Aorta (tissue), 5 donors: ENCODE measurements around the gene KPNA5. TPM values are rescaled to one million over a fixed set of nuclear protein-coding genes. Genes with fewer than 3 reads are reported as not detected.
"Not testable (repeated sequence)": the region's sequence is repeated elsewhere in the genome, so short reads cannot be mapped to it uniquely, and the experiment has no call there.

ENCODE experiments used
- ATAC-seq: fragments of 200-7000 bp; cut with Tn5 transposase; one replicate; pipeline ENCODE4 v1.9.1; 2022; ENCODE audit warnings: moderate library complexity; ENCODE audit not compliant: low FRiP score
- DNase-seq, 2 donors: peaks; one replicate each; pipeline ENCODE4 v3.0.0-alpha.2; 2020
- H3K27ac ChIP-seq, 2 donors: one replicate each; pipeline ENCODE4 v1.5.1; 2013; ENCODE audit warnings: low read length in 2 of 2, mild to moderate bottlenecking in 2 of 2, moderate library complexity in 2 of 2, control low read depth in 1 of 2, inconsistent platforms in 1 of 2, low read depth in 1 of 2
- H3K27me3 ChIP-seq, 2 donors: one replicate each; pipeline ENCODE4 v1.6.1; 2013; ENCODE audit warnings: control low read depth in 1 of 2, low read length in 1 of 2, mild to moderate bottlenecking in 1 of 2, moderate library complexity in 1 of 2; ENCODE audit not compliant: insufficient read depth in 2 of 2, control insufficient read depth in 1 of 2
- H3K36me3 ChIP-seq, 2 donors: one replicate each; pipeline ENCODE4 v1.6.1; 2013; ENCODE audit warnings: control low read depth in 1 of 2, low read length in 1 of 2, mild to moderate bottlenecking in 1 of 2; ENCODE audit not compliant: insufficient read depth in 2 of 2, control insufficient read depth in 1 of 2
- H3K4me1 ChIP-seq, 2 donors: one replicate each; pipeline ENCODE4 v1.6.1; 2013; ENCODE audit warnings: low read length in 2 of 2, control low read depth in 1 of 2, mild to moderate bottlenecking in 1 of 2, moderate library complexity in 1 of 2; ENCODE audit not compliant: insufficient read depth in 2 of 2, control insufficient read depth in 1 of 2
- H3K4me3 ChIP-seq, 2 donors: one replicate each; pipeline ENCODE4 v1.5.1; 2013; ENCODE audit warnings: low read length in 2 of 2, control low read depth in 1 of 2, mild to moderate bottlenecking in 1 of 2
- H3K9me3 ChIP-seq: one replicate; pipeline ENCODE4 v1.6.1; 2013; ENCODE audit warnings: mild to moderate bottlenecking, low read length; ENCODE audit not compliant: control insufficient read depth
- WGBS, 2 donors: extraction: QIAGEN DNeasy Blood & Tissue Kit; methylation state at CpG; one replicate each; pipeline ENCODE4 v1.1.7; 2013; 5-methylcytosine and 5-hydroxymethylcytosine counted together
- intact Hi-C, 2 donors: fragments of 100-400 bp; cut with DNase I; formaldehyde crosslinking; loops; one replicate each; pipeline versions ENCODE4 v1.14.2 to v1.15.0; 2022
- polyA plus RNA-seq, 2 donors: library from polyadenylated mRNA; stranded (reverse); fragments of 200-250 nt; gene quantifications; one replicate each; pipeline ENCODE4 v1.2.3, GENCODE V29; 2013
- total RNA-seq, 2 donors: library from RNA; stranded (reverse); fragmentation: NEBNext Ultra II Directional; extraction: Animal tissue kit (Norgen Biotek cat#: 25700); gene quantifications; one replicate each; pipeline ENCODE4 v1.2.1, GENCODE V29; 2021
- donor health status: healthy with polysubstance abuse.
- donor health status: Bipolar disorder and iron deficiency.
- donor health status: DM: no; HTN: no; CAD: no.
- donor health status: DM: no; HTN: no; CAD: no.
- donor health status: DM: yes; HTN: yes; CAD: no.

KPNA5 gene
- total and polyA plus RNA-seq, 4 donors: 3.4 to 21.7 (median 11.3) TPM

DNA sequence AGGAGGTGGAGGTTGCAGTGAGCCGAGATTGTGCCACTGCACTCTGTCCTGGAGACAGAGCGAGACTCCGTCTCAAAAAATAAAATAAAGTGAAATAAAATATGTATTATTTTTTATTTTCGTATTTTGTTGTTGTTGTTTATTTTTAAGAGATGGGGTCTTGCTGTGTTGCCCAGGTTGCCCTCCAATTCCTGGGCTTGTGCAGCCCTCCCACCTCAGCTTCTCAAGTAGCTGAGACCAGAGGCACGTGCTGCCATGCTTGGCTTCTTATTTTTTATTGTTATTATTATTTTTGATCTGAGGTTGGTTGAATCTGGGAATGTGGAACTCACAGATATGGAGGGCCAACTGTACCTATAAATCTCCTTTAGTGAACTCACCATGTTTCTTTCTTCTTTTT is 10.1 kb downstream of the KPNA5 start:
- H3K4me3 ChIP-seq: no peak overlapping the region
- WGBS, 2 donors: 94 to 95% methylated on average over 5 of the region's 5 CpGs
- H3K27ac ChIP-seq: no peak overlapping the region
- no peaks in the 10 kb centered on the region for H3K27me3 ChIP-seq
- no peaks in the 10 kb centered on the region for H3K9me3 ChIP-seq
- ATAC-seq: no peak
- H3K36me3 ChIP-seq: no peaks in the 10 kb centered on the region
- H3K4me1 ChIP-seq: no peaks in the 10 kb centered on the region
- intact Hi-C loops: no loop called here
- DNase-seq: no peak

DNA sequence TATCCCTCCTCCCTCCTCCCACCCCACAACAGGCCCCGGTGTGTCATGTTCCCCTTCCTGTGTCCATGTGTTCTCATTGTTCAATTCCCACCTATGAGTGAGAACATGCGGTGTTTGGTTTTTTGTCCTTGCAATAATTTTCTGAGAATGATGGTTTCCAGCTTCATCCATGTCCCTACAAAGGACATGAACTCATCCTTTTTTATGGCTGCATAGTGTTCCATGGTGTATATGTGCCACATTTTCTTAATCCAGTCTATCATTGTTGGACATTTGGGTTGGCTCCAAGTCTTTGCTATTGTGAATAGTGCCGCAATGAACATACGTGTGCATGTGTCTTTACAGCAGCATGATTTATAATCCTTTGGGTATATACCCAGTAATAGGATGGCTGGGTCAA is 11.9 kb downstream of the KPNA5 start:
- intact Hi-C loops: not testable (repeated sequence)

GRCh38 chr6:116693275-116693674 is 12.3 kb downstream of the KPNA5 start:
- ATAC-seq, H3K27ac ChIP-seq, H3K4me1 ChIP-seq, intact Hi-C loops, DNase-seq, H3K4me3 ChIP-seq, H3K9me3 ChIP-seq, H3K27me3 ChIP-seq, H3K36me3 ChIP-seq: not testable (repeated sequence)
- WGBS, 2 donors: 93 to 96% methylated on average over 1 to 3 of the region's 3 CpGs

More for the DNA sequence above, 11.9 kb downstream of the KPNA5 start:
- 100% methylated on average over 2 to 4 of the region's 4 CpGs for WGBS, 2 donors
- not testable (repeated sequence) for H3K9me3 ChIP-seq, H3K36me3 ChIP-seq, H3K27ac ChIP-seq, DNase-seq, ATAC-seq, H3K4me1 ChIP-seq, H3K4me3 ChIP-seq, H3K27me3 ChIP-seq

DNA sequence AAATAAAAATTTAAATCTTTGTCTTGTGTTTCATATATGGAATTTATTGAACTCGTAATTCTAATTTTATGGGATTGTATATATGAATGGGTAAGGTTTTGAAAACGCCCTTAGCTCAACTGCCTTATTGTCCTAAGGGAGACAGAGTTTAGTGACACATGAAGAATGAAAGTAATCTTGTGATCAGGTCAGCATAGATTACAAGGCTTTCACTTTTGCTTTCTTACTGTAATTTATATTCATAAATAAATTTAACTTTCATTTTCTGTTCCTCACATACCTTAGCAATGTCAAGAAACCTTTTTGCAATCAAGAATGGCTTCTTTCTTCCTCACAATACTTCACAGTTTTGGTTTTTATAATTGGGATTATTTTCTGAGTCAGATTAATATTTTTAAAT is 14.4 kb downstream of the KPNA5 start:
- Histone ChIP-seq H3K36me3 (no peaks in the 10 kb centered on the region), H3K9me3 (no peaks in the 10 kb centered on the region), H3K4me3 (no peak overlapping the region), H3K27me3 (no peaks in the 10 kb centered on the region), H3K4me1 (no peaks in the 10 kb centered on the region), H3K27ac (no peak overlapping the region)
- no peak for DNase-seq
- ATAC-seq: no peak
- 93 to 96% methylated on average over 2 of the region's 2 CpGs for WGBS, 2 donors
- intact Hi-C loops: no loop called here

DNA sequence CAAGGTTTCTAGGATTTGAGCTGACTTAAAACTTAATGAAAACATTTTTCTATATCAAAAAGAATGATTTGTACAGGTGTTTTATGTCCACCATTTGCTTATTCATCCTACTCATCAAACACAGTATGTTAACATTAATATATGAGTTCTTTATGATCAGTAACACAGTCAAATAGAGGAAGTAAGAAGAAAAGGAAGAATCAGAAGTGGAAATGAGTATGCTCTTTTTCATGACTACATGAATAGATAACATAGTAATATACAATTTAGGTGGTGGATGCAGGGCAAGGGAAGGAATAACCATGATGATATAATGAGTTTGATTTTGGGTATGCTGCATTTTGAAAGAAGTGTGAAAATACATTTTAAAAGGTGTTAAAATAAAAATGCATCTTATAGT is 16.5 kb downstream of the KPNA5 start:
- H3K4me1 ChIP-seq: no peaks in the 10 kb centered on the region
- no peak overlapping the region for H3K4me3 ChIP-seq
- no peak overlapping the region for H3K27ac ChIP-seq
- H3K27me3 ChIP-seq: no peaks in the 10 kb centered on the region
- H3K9me3 ChIP-seq: no peaks in the 10 kb centered on the region
- no peaks in the 10 kb centered on the region for H3K36me3 ChIP-seq
- ATAC-seq (no peak), DNase-seq (no peak)
- intact Hi-C loops: no loop called here

- intact Hi-C loops, H3K4me3 ChIP-seq, H3K36me3 ChIP-seq, H3K27ac ChIP-seq, H3K4me1 ChIP-seq, H3K27me3 ChIP-seq, H3K9me3 ChIP-seq, ATAC-seq, DNase-seq: not testable (repeated sequence)
- WGBS, 2 donors: 89 to 100% methylated on average over 1 of the region's 1 CpG
Measured at GRCh38 chr6:116703888-116704287, 22.9 kb downstream of the KPNA5 start.

DNA sequence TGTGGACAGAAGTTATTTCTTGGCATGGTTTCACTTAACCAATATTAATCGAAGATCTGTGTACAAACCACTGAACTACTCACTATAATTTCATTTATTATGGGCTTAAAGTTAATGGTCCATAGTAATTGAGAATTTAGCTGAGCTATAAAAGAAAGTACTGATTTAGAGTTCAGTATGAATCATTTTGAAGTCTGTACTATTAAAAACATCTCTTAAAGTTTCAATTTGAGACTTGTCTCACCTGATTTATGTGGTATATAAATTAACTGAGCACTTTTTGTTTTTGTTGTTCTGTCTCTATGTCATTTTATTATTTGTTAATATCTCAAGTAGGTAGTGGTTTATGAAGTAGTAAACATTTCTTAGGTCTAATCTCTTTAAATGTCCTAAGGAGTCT is 24.9 kb downstream of the KPNA5 start:
- intact Hi-C loops: no loop called here
- Histone ChIP-seq H3K4me3 (no peak overlapping the region), H3K4me1 (no peaks in the 10 kb centered on the region), H3K27me3 (peaks cover 0 to 1% of the 10 kb centered on the region in 2 donors), H3K27ac (no peak overlapping the region), H3K36me3 (no peaks in the 10 kb centered on the region), H3K9me3 (no peaks in the 10 kb centered on the region)
- ATAC-seq: no peak
- no peak for DNase-seq
- WGBS, 2 donors: 90 to 91% methylated on average over 1 of the region's 1 CpG

- Histone ChIP-seq H3K4me1 (no peaks in the 10 kb centered on the region), H3K36me3 (peaks cover 0 to 2% of the 10 kb centered on the region in 2 donors), H3K4me3 (no peak overlapping the region), H3K27ac (no peak overlapping the region), H3K9me3 (no peaks in the 10 kb centered on the region), H3K27me3 (no peaks in the 10 kb centered on the region)
- intact Hi-C loops: no loop called here
- DNase-seq (no peak), ATAC-seq (no peak)
- 94 to 95% methylated on average over 1 of the region's 1 CpG for WGBS, 2 donors
Measured at GRCh38 chr6:116714296-116714695, 33.3 kb downstream of the KPNA5 start.

DNA sequence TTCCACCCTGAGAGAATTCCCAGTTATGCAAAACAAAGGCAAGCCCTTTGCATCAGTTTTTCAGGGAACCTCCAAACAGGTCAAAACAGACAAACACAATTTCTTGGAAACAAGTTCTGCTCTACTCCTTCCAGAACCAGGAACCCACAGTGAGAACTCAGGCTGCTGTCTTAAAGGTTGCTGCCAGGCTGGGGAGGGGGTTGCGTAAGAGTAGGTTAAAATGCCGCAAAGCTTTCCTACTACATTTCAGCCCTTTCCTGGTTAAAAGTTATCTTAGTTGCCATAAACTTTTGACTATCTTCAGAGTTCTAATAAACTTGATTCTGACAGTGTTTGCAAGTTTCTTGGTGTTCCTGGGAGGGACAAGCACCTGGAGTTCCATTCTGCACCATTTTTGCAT is 33.8 kb downstream of the KPNA5 start:
- H3K9me3 ChIP-seq: no peaks in the 10 kb centered on the region
- no peak for DNase-seq
- intact Hi-C loops: no loop called here
- no peaks in the 10 kb centered on the region for H3K27me3 ChIP-seq
- WGBS, 2 donors: 99 to 100% methylated on average over 2 of the region's 2 CpGs
- H3K4me1 ChIP-seq: no peaks in the 10 kb centered on the region
- no peak overlapping the region for H3K4me3 ChIP-seq
- ATAC-seq: no peak
- peaks cover 0 to 2% of the 10 kb centered on the region in 2 donors for H3K36me3 ChIP-seq
- H3K27ac ChIP-seq: no peak overlapping the region
